Spinal cord (tissue), 10 donors: ENCODE results near the gene HSBP1L1. TPM values are rescaled to one million over a fixed set of nuclear protein-coding genes. Genes with fewer than 3 reads are reported as not detected.

Experiments used
- DNase-seq, 6 donors: peaks; one replicate each; pipeline versions ENCODE4 v3.0.0 to v3.0.0-alpha.2; 2013 to 2015; ENCODE audit warnings: low spot score in 6 of 6, low read depth in 4 of 6
- H3K27ac ChIP-seq: one replicate; pipeline ENCODE4 v1.5.1; 2013; ENCODE audit warnings: low read depth, low read length, control low read depth
- H3K27me3 ChIP-seq: one replicate; pipeline ENCODE4 v1.6.1; 2013; ENCODE audit warnings: low read length; ENCODE audit not compliant: control insufficient read depth, insufficient read depth
- H3K36me3 ChIP-seq: one replicate; pipeline ENCODE4 v1.6.1; 2013; ENCODE audit warnings: low read length; ENCODE audit not compliant: control insufficient read depth, insufficient read depth
- H3K4me1 ChIP-seq: one replicate; pipeline ENCODE4 v1.6.1; 2013; ENCODE audit warnings: low read length; ENCODE audit not compliant: control insufficient read depth, insufficient read depth
- H3K4me3 ChIP-seq: one replicate; pipeline ENCODE4 v1.5.1; 2013; ENCODE audit warnings: low read depth, low read length, control low read depth
- H3K9me3 ChIP-seq: one replicate; pipeline ENCODE4 v1.6.1; 2013; ENCODE audit warnings: low read length; ENCODE audit not compliant: control insufficient read depth, insufficient read depth
- WGBS: methylation state at CpG from one replicate; pipeline ENCODE4 v1.1.5; 2013; ENCODE audit warnings: missing lambda C conversion rate; ENCODE audit not compliant: insufficient coverage; 5-methylcytosine and 5-hydroxymethylcytosine counted together
- polyA plus RNA-seq, 2 donors: library from polyadenylated mRNA; unstranded; fragments of 120-200 nt; gene quantifications; one replicate each; pipeline ENCODE4 v1.2.1, GENCODE V29; 2013; ENCODE audit not compliant: insufficient read length in 2 of 2
- total RNA-seq, 2 donors: library from RNA; depleted of rRNA in 1 of 2; stranded (reverse); fragments of 120-200 nt in 1 of 2; fragments of >200 nt in 1 of 2; gene quantifications; one replicate each; pipeline versions ENCODE4 v1.2.3 to v1.2.4, GENCODE V29; 2013 to 2014
- donor health status: healthy.

HSBP1L1 gene
- total and polyA plus RNA-seq, 4 donors, result 5.2 to 27.3 (median 18.3) TPM

DNA sequence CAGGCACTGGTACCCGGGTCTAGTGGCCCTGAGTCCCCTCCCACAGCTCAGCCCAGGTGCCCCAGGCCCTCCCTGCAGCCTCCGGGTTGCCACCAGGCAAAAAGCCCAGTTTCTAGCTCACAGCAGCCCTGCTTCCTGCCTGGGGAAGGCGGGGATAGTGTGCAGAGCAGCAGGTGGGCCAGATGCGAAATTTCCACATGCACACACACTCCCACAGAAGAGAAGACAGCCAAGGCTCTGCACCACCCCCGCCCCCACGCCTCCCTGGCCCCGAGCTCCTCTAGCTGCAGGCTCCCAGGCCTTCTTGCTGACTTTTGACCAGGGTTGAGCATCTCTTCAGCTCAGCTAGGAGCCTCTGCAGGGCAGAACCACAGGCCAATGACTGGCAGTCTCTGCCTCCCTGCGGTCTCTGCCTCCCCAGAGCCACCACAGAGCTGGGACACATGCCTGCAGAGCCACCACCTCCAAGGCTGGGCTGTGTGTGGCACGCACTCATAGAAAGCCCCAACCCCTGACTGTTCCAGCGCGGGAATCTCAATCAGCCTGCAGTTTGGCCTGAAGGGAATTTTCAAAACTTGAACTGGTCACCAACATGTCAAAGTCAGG, 20.2 kb upstream of the HSBP1L1 start:
- Histone ChIP-seq H3K9me3 (no peaks in the 10 kb centered on the region), H3K36me3 (peaks cover 79% of the 10 kb centered on the region), H3K4me3 (no peak overlapping the region), H3K27me3 (no peaks in the 10 kb centered on the region), H3K27ac (no peak overlapping the region), H3K4me1 (peaks cover 39% of the 10 kb centered on the region)
- WGBS, result 80% methylated on average over 11 of the region's 11 CpGs
- DNase-seq, result peak in 1 of 6 donors; percentile 60

GRCh38 chr18:79944746-79945117, 19.7 kb upstream of the HSBP1L1 start:
- Histone ChIP-seq H3K4me1 (peaks cover 43% of the 10 kb centered on the region), H3K4me3 (no peak overlapping the region), H3K27ac (no peak overlapping the region), H3K36me3 (peaks cover 80% of the 10 kb centered on the region), H3K9me3 (no peaks in the 10 kb centered on the region), H3K27me3 (no peaks in the 10 kb centered on the region)
- no CpG with 5 or more reads among the region's 3 CpGs for WGBS
- DNase-seq, result no peak

DNA sequence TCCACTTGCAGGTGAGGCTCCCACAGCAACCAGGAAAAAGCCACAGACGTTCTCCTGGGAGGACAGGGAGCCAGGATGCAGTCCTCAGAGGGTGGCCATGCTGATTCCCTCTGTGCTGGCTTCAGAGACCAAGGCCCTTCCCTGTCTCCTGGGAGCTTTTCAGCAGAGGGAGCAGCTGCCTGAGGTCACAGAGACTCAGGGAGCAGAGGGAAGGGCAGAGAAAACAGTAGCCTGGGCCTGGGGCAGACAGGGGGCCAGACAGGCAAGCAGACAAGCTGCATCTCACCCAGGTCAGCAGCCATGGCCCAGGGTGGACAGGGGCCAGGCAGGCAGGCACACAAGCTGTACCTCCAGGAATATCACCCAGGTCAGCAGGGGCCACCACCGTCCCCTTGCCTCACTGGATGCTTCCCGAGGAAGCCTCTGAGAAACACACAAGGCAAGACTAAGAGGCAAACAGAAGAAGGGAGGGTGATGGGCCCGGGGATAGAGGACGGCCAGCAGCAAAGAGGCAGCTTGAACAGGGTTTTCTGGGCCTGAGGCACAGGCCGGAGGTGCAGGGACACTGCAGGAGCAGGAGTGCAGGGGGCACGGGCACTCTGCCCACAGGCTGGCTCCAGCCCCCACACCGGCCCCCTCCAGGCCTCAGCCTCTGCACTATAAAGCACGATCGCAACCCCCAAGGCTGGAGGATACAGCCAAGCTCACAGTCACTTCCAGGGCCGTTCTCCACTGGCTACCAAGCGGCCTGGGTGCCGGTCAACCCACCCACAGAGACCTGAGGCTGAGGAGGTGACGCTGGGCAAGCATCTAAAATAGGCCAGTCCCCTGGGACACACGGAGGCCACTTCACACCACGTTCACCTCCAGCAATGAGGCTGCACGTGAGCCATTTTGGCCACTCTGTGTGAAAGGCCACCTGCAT, 19.1 kb upstream of the HSBP1L1 start:
- DNase-seq, result no peak
- Histone ChIP-seq H3K27me3 (no peaks in the 10 kb centered on the region), H3K4me3 (no peak overlapping the region), H3K27ac (no peak overlapping the region), H3K4me1 (peaks cover 50% of the 10 kb centered on the region), H3K36me3 (peaks cover 75% of the 10 kb centered on the region), H3K9me3 (no peaks in the 10 kb centered on the region)
- WGBS, result 69% methylated on average over 13 of the region's 17 CpGs

- peaks cover under 1% of the 10 kb centered on the region for H3K27me3 ChIP-seq
- DNase-seq, result no peak
Observed at GRCh38 chr18:79947054-79947755, 17.2 kb upstream of the HSBP1L1 start.

GRCh38 chr18:79947881-79948610, 16.4 kb upstream of the HSBP1L1 start:
- H3K36me3 ChIP-seq, result peaks cover 51% of the 10 kb centered on the region
- peaks cover 2% of the 10 kb centered on the region for H3K27me3 ChIP-seq
- no peak for DNase-seq
- no peak overlapping the region for H3K4me3 ChIP-seq
- 96% methylated on average over 5 of the region's 15 CpGs for WGBS
- no peaks in the 10 kb centered on the region for H3K9me3 ChIP-seq
- peaks cover 63% of the 10 kb centered on the region for H3K4me1 ChIP-seq
- no peak overlapping the region for H3K27ac ChIP-seq

More at GRCh38 chr18:79947054-79947755, 17.2 kb upstream of the HSBP1L1 start:
- peaks cover 57% of the 10 kb centered on the region for H3K36me3 ChIP-seq
- 89% methylated on average over 5 of the region's 14 CpGs for WGBS
- H3K27ac ChIP-seq, result no peak overlapping the region
- H3K4me3 ChIP-seq, result no peak overlapping the region
- peaks cover 55% of the 10 kb centered on the region for H3K4me1 ChIP-seq
- H3K9me3 ChIP-seq, result no peaks in the 10 kb centered on the region

DNA sequence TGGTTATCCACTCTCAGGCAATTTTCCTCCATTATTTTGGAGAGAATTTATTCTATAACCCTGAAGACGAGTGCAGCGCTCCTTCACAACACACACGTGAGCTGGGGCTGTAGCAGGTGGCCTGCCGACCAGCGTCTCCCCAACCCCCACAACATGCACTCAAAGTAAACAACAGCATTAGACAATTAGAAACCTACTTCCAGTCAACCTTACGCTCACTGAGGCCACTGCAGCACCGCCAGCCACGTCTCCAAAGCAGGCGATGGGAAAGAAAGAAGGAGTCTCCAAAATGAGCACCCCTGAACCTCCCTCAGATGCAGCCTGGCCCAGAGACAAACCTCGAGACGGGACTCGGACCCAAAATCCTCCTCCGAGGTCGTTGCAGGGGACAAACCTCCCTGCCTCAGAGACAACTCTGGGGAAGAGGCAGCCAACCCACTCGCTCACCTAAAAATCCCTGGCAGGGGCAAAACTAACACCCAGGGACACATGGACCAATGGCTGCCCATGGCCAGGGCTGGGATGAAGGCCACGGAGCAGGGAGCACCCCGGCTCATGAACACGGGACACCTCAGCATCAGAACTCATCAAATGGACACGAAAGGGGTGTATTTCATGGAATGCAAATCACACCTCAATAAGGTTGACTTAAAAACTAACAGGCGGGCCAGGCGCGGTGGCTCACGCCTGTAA, 15.6 kb upstream of the HSBP1L1 start:
- H3K9me3 ChIP-seq, result no peaks in the 10 kb centered on the region
- DNase-seq, result no peak
- peaks cover 59% of the 10 kb centered on the region for H3K4me1 ChIP-seq
- H3K27me3 ChIP-seq, result peaks cover 2% of the 10 kb centered on the region
- H3K36me3 ChIP-seq, result peaks cover 46% of the 10 kb centered on the region
- H3K4me3 ChIP-seq, result no peak overlapping the region
- WGBS, result 91% methylated on average over 21 of the region's 23 CpGs
- no peak overlapping the region for H3K27ac ChIP-seq

DNA sequence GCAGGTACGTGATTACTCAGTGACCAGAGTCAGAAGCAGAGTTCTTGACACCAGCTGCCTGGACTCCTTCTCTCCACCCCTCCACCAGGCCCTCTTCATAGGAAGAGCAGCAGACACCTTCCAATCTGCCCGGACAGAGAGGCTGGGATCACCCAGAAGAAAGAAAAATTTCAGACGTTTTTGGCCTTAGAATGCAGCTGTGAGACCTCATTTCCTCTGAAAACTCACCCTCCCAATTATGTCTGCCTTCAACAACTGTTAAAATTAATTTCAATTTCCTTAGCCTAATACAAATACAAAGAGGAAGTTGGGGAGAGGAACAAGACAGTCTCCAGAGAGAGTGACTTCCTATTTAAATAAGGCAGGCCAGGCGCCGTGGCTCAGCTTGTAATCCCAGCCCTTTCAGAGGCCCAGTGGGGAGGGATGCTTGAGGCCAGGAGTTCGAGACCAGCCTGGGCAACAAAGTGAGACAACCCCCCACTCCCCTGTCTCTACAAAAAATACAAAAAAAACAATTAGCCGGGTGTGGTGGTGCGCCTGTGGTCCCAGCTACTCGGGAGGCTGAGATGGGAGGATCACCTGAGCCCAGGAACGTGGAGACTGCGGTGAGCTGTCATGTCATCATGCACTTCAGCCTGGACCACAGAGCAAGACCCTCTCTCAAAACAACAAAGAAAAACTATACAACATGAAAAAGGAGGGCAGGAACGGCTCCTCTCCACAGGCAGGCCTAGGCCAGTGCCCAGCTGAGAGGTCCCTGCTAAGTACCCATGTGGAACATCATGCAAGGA, 14.6 kb upstream of the HSBP1L1 start:
- WGBS, result 91% methylated on average over 5 of the region's 12 CpGs
- H3K4me3 ChIP-seq, result peak overlapping the region; percentile 54
- peaks cover 52% of the 10 kb centered on the region for H3K4me1 ChIP-seq
- no peaks in the 10 kb centered on the region for H3K9me3 ChIP-seq
- peaks cover 2% of the 10 kb centered on the region for H3K27me3 ChIP-seq
- peaks cover 46% of the 10 kb centered on the region for H3K36me3 ChIP-seq
- DNase-seq, result no peak
- H3K27ac ChIP-seq, result peak overlapping the region; percentile 43

GRCh38 chr18:79950515-79951341, 13.7 kb upstream of the HSBP1L1 start:
- Histone ChIP-seq H3K4me3 (peak overlapping the region; percentile 54), H3K27ac (no peak overlapping the region), H3K9me3 (no peaks in the 10 kb centered on the region), H3K36me3 (peaks cover 38% of the 10 kb centered on the region), H3K4me1 (peaks cover 44% of the 10 kb centered on the region), H3K27me3 (peaks cover 2% of the 10 kb centered on the region)
- WGBS, result 2% methylated on average over 80 of the region's 81 CpGs
- DNase-seq, result peak in 2 of 6 donors; percentile 20 to 40
